Hepatocyte (in vitro differentiated cells): ENCODE results near the gene SAC3D1.

ENCODE experiments used
- EZH2phosphoT487 ChIP-seq: fragments of 200-600 bp; sonication (generic); IDR thresholded peaks from one replicate; pipeline ENCODE4 v1.6.1; 2018; ENCODE audit warnings: antibody characterized with exemption, mild to moderate bottlenecking, low read depth, moderate library complexity; ENCODE audit not compliant: unreplicated experiment, severe bottlenecking
- TF ChIP-seq, protein P1 (sequence below): fragments of 200-600 bp; sonication (generic); IDR thresholded peaks from 2 replicates; pipeline ENCODE4 v1.5.1; 2016; ENCODE audit warnings: antibody characterized with exemption, mild to moderate bottlenecking; ENCODE audit not compliant: poor library complexity

DNA sequence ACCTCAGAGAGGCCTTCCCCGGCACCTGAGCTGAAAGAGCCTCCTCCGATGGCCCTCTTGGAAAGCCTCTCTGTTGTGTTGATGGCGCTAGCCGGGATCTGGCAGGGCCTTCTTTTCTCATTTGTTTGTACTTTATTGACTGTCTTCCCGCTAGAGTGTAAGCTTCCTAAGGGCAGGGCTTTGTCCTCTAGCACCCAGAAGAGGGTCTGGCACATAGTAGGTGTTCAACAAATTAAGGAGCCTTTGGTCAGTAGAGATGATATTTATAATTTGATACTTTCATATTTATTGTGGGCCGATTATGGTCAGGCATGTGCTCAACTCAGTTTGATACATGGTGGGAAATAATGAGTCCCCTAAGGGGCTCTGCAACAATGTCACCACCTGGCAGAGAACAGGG, 23.1 kb upstream of the SAC3D1 start:
- no peak for TF ChIP-seq EZH2phosphoT487
- TF ChIP-seq, protein P1, sequence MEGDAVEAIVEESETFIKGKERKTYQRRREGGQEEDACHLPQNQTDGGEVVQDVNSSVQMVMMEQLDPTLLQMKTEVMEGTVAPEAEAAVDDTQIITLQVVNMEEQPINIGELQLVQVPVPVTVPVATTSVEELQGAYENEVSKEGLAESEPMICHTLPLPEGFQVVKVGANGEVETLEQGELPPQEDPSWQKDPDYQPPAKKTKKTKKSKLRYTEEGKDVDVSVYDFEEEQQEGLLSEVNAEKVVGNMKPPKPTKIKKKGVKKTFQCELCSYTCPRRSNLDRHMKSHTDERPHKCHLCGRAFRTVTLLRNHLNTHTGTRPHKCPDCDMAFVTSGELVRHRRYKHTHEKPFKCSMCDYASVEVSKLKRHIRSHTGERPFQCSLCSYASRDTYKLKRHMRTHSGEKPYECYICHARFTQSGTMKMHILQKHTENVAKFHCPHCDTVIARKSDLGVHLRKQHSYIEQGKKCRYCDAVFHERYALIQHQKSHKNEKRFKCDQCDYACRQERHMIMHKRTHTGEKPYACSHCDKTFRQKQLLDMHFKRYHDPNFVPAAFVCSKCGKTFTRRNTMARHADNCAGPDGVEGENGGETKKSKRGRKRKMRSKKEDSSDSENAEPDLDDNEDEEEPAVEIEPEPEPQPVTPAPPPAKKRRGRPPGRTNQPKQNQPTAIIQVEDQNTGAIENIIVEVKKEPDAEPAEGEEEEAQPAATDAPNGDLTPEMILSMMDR = no peak
